ENCODE results near the gene CHTF18. TPM values are rescaled to one million over a fixed set of nuclear protein-coding genes. Genes with fewer than 3 reads are reported as not detected.

CHTF18 gene
- total and polyA plus RNA-seq, 10 of the 15 experiments (the other 5 are each of a cell fraction or from before 2014, with no cell fraction given) = 1.6 to 87.8 (median 19.4) TPM

DNA sequence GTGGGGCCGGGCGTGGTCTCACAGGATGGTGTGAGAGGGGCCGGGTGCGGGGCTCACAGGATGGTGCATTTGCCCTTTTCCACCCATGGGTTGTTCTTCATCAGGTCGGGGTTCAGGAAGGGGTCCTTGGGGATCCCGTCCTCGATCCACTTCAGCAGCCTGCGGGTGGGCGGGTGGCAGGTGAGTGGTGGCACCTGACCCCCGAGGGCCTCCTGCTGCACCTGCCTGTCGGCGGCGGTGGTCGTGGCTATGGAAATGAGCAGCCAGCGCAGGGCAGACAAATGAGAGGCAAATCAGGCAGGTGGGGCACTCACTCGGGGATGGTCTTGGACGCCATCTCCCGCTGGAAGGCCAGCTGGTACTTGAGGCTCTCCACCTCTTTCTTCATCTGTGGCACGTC lies 10.2 kb downstream of the CHTF18 start:
- no peak overlapping the region for H3K4me2 ChIP-seq (ENCODE audit: control insufficient read depth, insufficient read depth)
- intact Hi-C loops (cut with micrococcal nuclease; ENCODE audit: unreplicated experiment) = no loop called here
- H3K4me3 ChIP-seq = no peak overlapping the region
- no peaks in the 10 kb centered on the region for H3K9me3 ChIP-seq (replicated peaks; ENCODE audit: control insufficient read depth, insufficient read depth, low read length)
- H3K9ac ChIP-seq (ENCODE audit: control insufficient read depth, insufficient read depth, low read length) = no peak overlapping the region
- FAIRE-seq (no peak), ATAC-seq (no peak), DNase-seq (ENCODE audit: low read depth, low spot score) (no peak)
- H2AFZ ChIP-seq (ENCODE audit: control insufficient read depth, low read depth, low read length) = no peak overlapping the region
- peaks cover 0 to 2% of the 10 kb centered on the region in 2 experiments; a peak in 3 of 4 replicates for H3K27me3 ChIP-seq (replicated peaks in 1 of 2; ENCODE audit: control insufficient read depth in 2 of 2, insufficient read depth in 2 of 2, low read length in 1 of 2)
- TF ChIP-seq SP1 (IDR thresholded peaks at IDR 0.05; ENCODE audit: low read depth, low read length) (no peak), POLR2AphosphoS5 (IDR thresholded peaks at IDR 0.05; ENCODE audit: low read length) (no peak), SUZ12 (IDR thresholded peaks at IDR 0.05; ENCODE audit: unreplicated experiment) (no peak), CHD1 (IDR thresholded peaks at IDR 0.05; ENCODE audit: low read depth, low read length) (no peak), CREM (IDR thresholded peaks at IDR 0.05; ENCODE audit: low read depth) (no peak), JUND (IDR thresholded peaks at IDR 0.05; ENCODE audit: low read depth, low read length) (no peak), MTA2 (IDR thresholded peaks at IDR 0.05; ENCODE audit: low read depth) (no peak), TBL1XR1 (IDR thresholded peaks at IDR 0.05; ENCODE audit: low read depth, low read length) (no peak), CBX5 (IDR thresholded peaks at IDR 0.05; ENCODE audit: low read depth) (no peak)
- TF ChIP-seq, protein P1, sequence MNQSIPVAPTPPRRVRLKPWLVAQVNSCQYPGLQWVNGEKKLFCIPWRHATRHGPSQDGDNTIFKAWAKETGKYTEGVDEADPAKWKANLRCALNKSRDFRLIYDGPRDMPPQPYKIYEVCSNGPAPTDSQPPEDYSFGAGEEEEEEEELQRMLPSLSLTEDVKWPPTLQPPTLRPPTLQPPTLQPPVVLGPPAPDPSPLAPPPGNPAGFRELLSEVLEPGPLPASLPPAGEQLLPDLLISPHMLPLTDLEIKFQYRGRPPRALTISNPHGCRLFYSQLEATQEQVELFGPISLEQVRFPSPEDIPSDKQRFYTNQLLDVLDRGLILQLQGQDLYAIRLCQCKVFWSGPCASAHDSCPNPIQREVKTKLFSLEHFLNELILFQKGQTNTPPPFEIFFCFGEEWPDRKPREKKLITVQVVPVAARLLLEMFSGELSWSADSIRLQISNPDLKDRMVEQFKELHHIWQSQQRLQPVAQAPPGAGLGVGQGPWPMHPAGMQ (IDR thresholded peaks at IDR 0.05; ENCODE audit: borderline replicate concordance) = no peak
- TF ChIP-seq, protein P2, sequence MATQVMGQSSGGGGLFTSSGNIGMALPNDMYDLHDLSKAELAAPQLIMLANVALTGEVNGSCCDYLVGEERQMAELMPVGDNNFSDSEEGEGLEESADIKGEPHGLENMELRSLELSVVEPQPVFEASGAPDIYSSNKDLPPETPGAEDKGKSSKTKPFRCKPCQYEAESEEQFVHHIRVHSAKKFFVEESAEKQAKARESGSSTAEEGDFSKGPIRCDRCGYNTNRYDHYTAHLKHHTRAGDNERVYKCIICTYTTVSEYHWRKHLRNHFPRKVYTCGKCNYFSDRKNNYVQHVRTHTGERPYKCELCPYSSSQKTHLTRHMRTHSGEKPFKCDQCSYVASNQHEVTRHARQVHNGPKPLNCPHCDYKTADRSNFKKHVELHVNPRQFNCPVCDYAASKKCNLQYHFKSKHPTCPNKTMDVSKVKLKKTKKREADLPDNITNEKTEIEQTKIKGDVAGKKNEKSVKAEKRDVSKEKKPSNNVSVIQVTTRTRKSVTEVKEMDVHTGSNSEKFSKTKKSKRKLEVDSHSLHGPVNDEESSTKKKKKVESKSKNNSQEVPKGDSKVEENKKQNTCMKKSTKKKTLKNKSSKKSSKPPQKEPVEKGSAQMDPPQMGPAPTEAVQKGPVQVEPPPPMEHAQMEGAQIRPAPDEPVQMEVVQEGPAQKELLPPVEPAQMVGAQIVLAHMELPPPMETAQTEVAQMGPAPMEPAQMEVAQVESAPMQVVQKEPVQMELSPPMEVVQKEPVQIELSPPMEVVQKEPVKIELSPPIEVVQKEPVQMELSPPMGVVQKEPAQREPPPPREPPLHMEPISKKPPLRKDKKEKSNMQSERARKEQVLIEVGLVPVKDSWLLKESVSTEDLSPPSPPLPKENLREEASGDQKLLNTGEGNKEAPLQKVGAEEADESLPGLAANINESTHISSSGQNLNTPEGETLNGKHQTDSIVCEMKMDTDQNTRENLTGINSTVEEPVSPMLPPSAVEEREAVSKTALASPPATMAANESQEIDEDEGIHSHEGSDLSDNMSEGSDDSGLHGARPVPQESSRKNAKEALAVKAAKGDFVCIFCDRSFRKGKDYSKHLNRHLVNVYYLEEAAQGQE (IDR thresholded peaks at IDR 0.05; ENCODE audit: low read depth, low read length) = no peak
- no peaks in the 10 kb centered on the region for H4K20me1 ChIP-seq (ENCODE audit: control insufficient read depth, insufficient read depth)
- in situ Hi-C loops (cut with MboI) = no loop called here
- no peaks in the 10 kb centered on the region for H3K79me2 ChIP-seq (ENCODE audit: control insufficient read depth, insufficient read depth, low read length)
- ChIA-PET CTCF (no interaction called here), RAD21 (ENCODE audit: unreplicated experiment) (no interaction called here), POLR2A (no interaction called here), SMC1A (ENCODE audit: uncharacterized antibody, unreplicated experiment) (no interaction called here)
- no peaks in the 10 kb centered on the region; a peak in 2 of 4 replicates for H3K36me3 ChIP-seq (ENCODE audit: control insufficient read depth in 2 of 2, insufficient read depth in 2 of 2, low read length in 1 of 2)
- no TSS peak for BruUV-seq (replicated peaks)
- H3K27ac ChIP-seq (ENCODE audit: control insufficient read depth, insufficient read depth) = no peak overlapping the region
- WGBS (ENCODE audit: insufficient coverage, insufficient replicate concordance, low lambda C conversion rate, missing lambda C conversion rate) = 38% methylated on average over 19 of the region's 19 CpGs
- H3K4me1 ChIP-seq (ENCODE audit: control insufficient read depth, insufficient read depth, low read length) = no peaks in the 10 kb centered on the region

All from GM12878 (cell line).